ENCODE results near the gene SEH1L.

GRCh38 chr18:12944709-12945108 is 3.1 kb upstream of the SEH1L start:
- TF ChIP-seq POLR2A (IDR thresholded peaks at IDR 0.05) (no peak), CTCF (IDR thresholded peaks at IDR 0.05) (no peak), POLR2AphosphoS5 (IDR thresholded peaks at IDR 0.05; ENCODE audit: insufficient read depth in 1 of 2, low read depth in 1 of 2) (no peak)

Measured in vagina (tissue), 2 donors.